Mucosa of rectum (tissue), 2 donors: ENCODE results near the gene FABP1.

Source experiments
- H3K27ac ChIP-seq, 2 donors: one replicate each; pipeline ENCODE4 v1.7.0; 2013; ENCODE audit warnings: inconsistent platforms in 2 of 2, low read depth in 2 of 2, low read length in 2 of 2
- H3K27me3 ChIP-seq, 2 donors: one replicate each; pipeline ENCODE4 v1.7.0; 2013; ENCODE audit warnings: low read length in 2 of 2; ENCODE audit not compliant: control insufficient read depth in 2 of 2, insufficient read depth in 2 of 2
- H3K36me3 ChIP-seq, 2 donors: one replicate each; pipeline ENCODE4 v1.7.0; 2013; ENCODE audit warnings: low read length in 2 of 2; ENCODE audit not compliant: control insufficient read depth in 2 of 2, insufficient read depth in 2 of 2
- H3K4me1 ChIP-seq, 2 donors: one replicate each; pipeline ENCODE4 v1.7.0; 2013; ENCODE audit warnings: low read length in 2 of 2, mild to moderate bottlenecking in 1 of 2; ENCODE audit not compliant: control insufficient read depth in 2 of 2, insufficient read depth in 2 of 2
- H3K4me3 ChIP-seq, 2 donors: one replicate each; pipeline ENCODE4 v1.7.0; 2013; ENCODE audit warnings: low read length in 2 of 2
- H3K9ac ChIP-seq, 2 donors: one replicate each; pipeline ENCODE4 v1.7.0; 2013; ENCODE audit warnings: low read length in 2 of 2, low read depth in 1 of 2, mild to moderate bottlenecking in 1 of 2
- H3K9me3 ChIP-seq, 2 donors: one replicate each; pipeline ENCODE4 v1.7.0; 2013; ENCODE audit warnings: low read length in 2 of 2; ENCODE audit not compliant: control insufficient read depth in 2 of 2
- donor health status: healthy.
- donor health status: Normal muscosa, but diverticular disease.

FABP1 gene

GRCh38 chr2:88126772-88127637 is 857 bp downstream of the FABP1 start:
- H3K36me3 ChIP-seq = peaks cover 4 to 17% of the 10 kb centered on the region in 2 donors
- no peaks in the 10 kb centered on the region for H3K9me3 ChIP-seq
- H3K27ac ChIP-seq = peak overlapping the region; percentile 85 to 91
- H3K4me1 ChIP-seq = peaks cover 41 to 53% of the 10 kb centered on the region in 2 donors
- H3K27me3 ChIP-seq = no peaks in the 10 kb centered on the region
- H3K9ac ChIP-seq = peak overlapping the region; percentile 68 to 76
- peak overlapping the region; percentile 71 to 85 for H3K4me3 ChIP-seq

DNA sequence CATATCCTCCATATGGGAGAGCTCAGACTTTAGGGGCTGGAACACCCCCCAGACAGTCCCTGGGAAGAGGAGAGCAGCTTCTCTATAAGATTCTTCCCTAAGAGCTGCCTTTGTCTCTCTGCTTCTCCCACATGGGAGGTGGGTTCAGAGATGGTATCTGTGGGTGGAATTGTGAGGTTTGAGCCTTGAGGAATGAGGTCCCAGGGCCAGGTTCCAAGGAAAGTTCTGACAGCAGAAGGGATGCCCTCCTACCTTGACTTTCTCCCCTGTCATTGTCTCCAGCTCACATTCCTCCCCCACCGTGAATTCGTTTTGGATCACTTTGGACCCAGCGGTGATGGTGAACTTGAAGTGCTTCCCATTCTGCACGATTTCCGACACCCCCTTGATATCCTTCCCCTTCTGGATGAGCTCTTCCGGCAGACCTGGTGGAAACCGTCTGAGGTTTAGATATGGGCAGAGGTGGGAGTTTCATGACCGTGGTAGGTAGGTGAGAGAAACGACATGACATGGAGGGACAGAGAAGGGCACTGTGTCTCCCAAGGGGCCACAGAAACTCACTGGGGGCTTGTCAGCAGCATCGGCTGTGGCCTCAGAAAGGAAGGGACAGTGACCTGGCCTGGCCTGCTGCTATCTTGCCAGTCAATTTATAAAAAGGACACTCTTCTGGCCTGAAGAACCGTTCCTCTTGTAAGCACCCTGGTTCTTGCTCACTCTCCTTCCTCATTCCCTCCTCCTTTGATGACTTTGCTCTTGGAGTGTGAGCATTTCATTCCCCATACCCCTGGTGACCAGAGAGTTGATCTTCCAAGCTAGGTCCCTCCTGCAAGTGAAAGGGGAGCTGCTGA is 1.7 kb downstream of the FABP1 start:
- H3K27ac ChIP-seq = peak overlapping the region; percentile 85 to 91
- H3K27me3 ChIP-seq = no peaks in the 10 kb centered on the region
- H3K4me1 ChIP-seq = peaks cover 34 to 47% of the 10 kb centered on the region in 2 donors
- peak overlapping the region; percentile 71 to 85 for H3K4me3 ChIP-seq
- H3K36me3 ChIP-seq = peaks cover 4 to 17% of the 10 kb centered on the region in 2 donors
- no peaks in the 10 kb centered on the region for H3K9me3 ChIP-seq
- peak overlapping the region; percentile 68 to 76 for H3K9ac ChIP-seq

GRCh38 chr2:88125344-88125923 is 2.4 kb downstream of the FABP1 start:
- Histone ChIP-seq H3K9me3 (no peaks in the 10 kb centered on the region), H3K36me3 (peaks cover 4 to 17% of the 10 kb centered on the region in 2 donors), H3K27ac (peak overlapping the region in 1 of 2 donors; percentile 91), H3K27me3 (no peaks in the 10 kb centered on the region), H3K9ac (peak overlapping the region; percentile 68 to 76), H3K4me3 (peak overlapping the region; percentile 71 to 85), H3K4me1 (peaks cover 27 to 40% of the 10 kb centered on the region in 2 donors)

- Histone ChIP-seq H3K27me3 (no peaks in the 10 kb centered on the region), H3K9ac (no peak overlapping the region), H3K4me1 (peaks cover 15 to 28% of the 10 kb centered on the region in 2 donors), H3K36me3 (peaks cover 4 to 17% of the 10 kb centered on the region in 2 donors), H3K27ac (peak overlapping the region in 1 of 2 donors; percentile 13), H3K4me3 (no peak overlapping the region), H3K9me3 (no peaks in the 10 kb centered on the region)
These were observed 3.6 kb downstream of the FABP1 start for GRCh38 chr2:88123975-88124917.

GRCh38 chr2:88123164-88123974 is 4.5 kb downstream of the FABP1 start:
- peaks cover 6 to 19% of the 10 kb centered on the region in 2 donors for H3K4me1 ChIP-seq
- H3K9ac ChIP-seq = no peak overlapping the region
- H3K27me3 ChIP-seq = no peaks in the 10 kb centered on the region
- no peak overlapping the region for H3K4me3 ChIP-seq
- H3K36me3 ChIP-seq = peaks cover 4 to 17% of the 10 kb centered on the region in 2 donors
- no peaks in the 10 kb centered on the region for H3K9me3 ChIP-seq
- H3K27ac ChIP-seq = no peak overlapping the region

- H3K4me3 ChIP-seq = no peak overlapping the region
- peaks cover 4 to 17% of the 10 kb centered on the region in 2 donors for H3K36me3 ChIP-seq
- peak overlapping the region in 1 of 2 donors; percentile 46 for H3K27ac ChIP-seq
- H3K9ac ChIP-seq = no peak overlapping the region
- no peaks in the 10 kb centered on the region for H3K9me3 ChIP-seq
- H3K27me3 ChIP-seq = no peaks in the 10 kb centered on the region
- H3K4me1 ChIP-seq = peaks cover 5 to 13% of the 10 kb centered on the region in 2 donors
These were observed 5.5 kb downstream of the FABP1 start for GRCh38 chr2:88122141-88122884.

DNA sequence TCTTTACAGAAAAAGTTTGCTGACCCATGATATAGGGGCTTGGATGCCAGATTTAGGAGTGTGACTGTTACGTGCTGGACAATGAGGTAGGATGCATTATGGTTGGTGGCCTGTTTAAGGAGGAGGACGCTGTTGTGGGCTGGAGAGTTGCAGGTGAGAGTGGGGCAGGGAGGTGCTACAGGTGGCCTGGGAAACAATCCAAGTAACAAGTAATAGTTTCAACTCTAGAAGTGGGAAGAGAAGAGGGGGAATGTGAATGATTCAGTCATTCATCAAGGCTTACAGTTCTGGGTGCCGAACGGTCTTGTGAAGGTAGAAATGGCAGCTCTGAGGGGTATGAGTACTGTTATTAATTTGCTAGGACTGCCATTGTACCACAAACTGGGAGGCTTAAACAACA is 6.2 kb downstream of the FABP1 start:
- H3K9me3 ChIP-seq = no peaks in the 10 kb centered on the region
- H3K9ac ChIP-seq = no peak overlapping the region
- H3K27ac ChIP-seq = peak overlapping the region in 1 of 2 donors; percentile 21
- H3K27me3 ChIP-seq = no peaks in the 10 kb centered on the region
- peaks cover 4 to 7% of the 10 kb centered on the region in 2 donors for H3K4me1 ChIP-seq
- peaks cover 4 to 17% of the 10 kb centered on the region in 2 donors for H3K36me3 ChIP-seq
- H3K4me3 ChIP-seq = no peak overlapping the region

GRCh38 chr2:88117973-88118372 is 9.9 kb downstream of the FABP1 start:
- H3K27ac ChIP-seq = no peak overlapping the region
- H3K27me3 ChIP-seq = no peaks in the 10 kb centered on the region
- no peaks in the 10 kb centered on the region for H3K36me3 ChIP-seq
- no peaks in the 10 kb centered on the region for H3K9me3 ChIP-seq
- H3K9ac ChIP-seq = no peak overlapping the region
- no peak overlapping the region for H3K4me3 ChIP-seq
- H3K4me1 ChIP-seq = no peaks in the 10 kb centered on the region
